IMR-90 (cell line): ENCODE measurements around the gene IRF5. TPM values are rescaled to one million over a fixed set of nuclear protein-coding genes. Genes with fewer than 3 reads are reported as not detected.

Experiments used
- ATAC-seq: fragments of 200-7000 bp; cut with Tn5 transposase; 2 replicates; pipeline ENCODE4 v1.9.1; 2020; ENCODE audit warnings: low read depth, mild to moderate bottlenecking, moderate library complexity
- BruUV-seq: library from RNA; stranded (reverse); fragments of 400-500 nt; replicated peaks from 2 replicates; lab custom pipeline; 2021; lab: Mats Ljungman, UMichigan
- CTCF ChIA-PET: fragments of 300-600 bp; formaldehyde crosslinking; extraction: SDS; loops from one replicate; lab custom pipeline; 2021; ENCODE audit warnings: antibody characterized with exemption; lab: Yijun Ruan, JAX
- POLR2A ChIA-PET: fragments of 300-600 bp; sonication (Branson Sonifier 250); formaldehyde crosslinking; loops from one replicate; lab custom pipeline; 2022; ENCODE audit warnings: antibody characterized with exemption; ENCODE audit not compliant: unreplicated experiment; lab: Charles Lee
- DNase-seq: peaks from one replicate; pipeline ENCODE4 v3.0.0; 2013
- H2AFZ ChIP-seq: replicated peaks from 2 replicates; pipeline ENCODE3; 2013; ENCODE audit warnings: low read length, mild to moderate bottlenecking; ENCODE audit not compliant: poor library complexity
- H2AK5ac ChIP-seq: 2 replicates; pipeline ENCODE4 v1.6.1; 2013; ENCODE audit warnings: low read depth, low read length, inconsistent platforms
- H2AK9ac ChIP-seq: replicated peaks from 2 replicates; pipeline ENCODE3; 2013; ENCODE audit warnings: mild to moderate bottlenecking, low read depth, low read length, moderate library complexity; ENCODE audit not compliant: poor library complexity
- H2BK120ac ChIP-seq: 2 replicates; pipeline ENCODE4 v1.6.1; 2013; ENCODE audit warnings: low read depth, low read length, inconsistent platforms
- H2BK15ac ChIP-seq: 3 replicates; pipeline ENCODE4 v1.6.1; 2013; ENCODE audit warnings: low read depth, low read length, inconsistent platforms
- H2BK20ac ChIP-seq: 2 replicates; pipeline ENCODE4 v1.6.1; 2013; ENCODE audit warnings: low read depth, mild to moderate bottlenecking, inconsistent platforms, low read length, moderate library complexity
- H2BK5ac ChIP-seq: 2 replicates; pipeline ENCODE4 v1.6.1; 2013; ENCODE audit warnings: mild to moderate bottlenecking, low read depth, low read length, inconsistent platforms; ENCODE audit not compliant: poor library complexity, severe bottlenecking
- H3K14ac ChIP-seq: replicated peaks from 2 replicates; pipeline ENCODE4 v1.6.1; 2013; ENCODE audit warnings: low read depth, low read length, inconsistent platforms
- H3K18ac ChIP-seq: 2 replicates; pipeline ENCODE4 v1.6.1; 2013; ENCODE audit warnings: low read depth, low read length, control low read depth
- H3K23ac ChIP-seq: 2 replicates; pipeline ENCODE4 v1.6.1; 2013; ENCODE audit warnings: low read depth, low read length, inconsistent platforms
- H3K27ac ChIP-seq: 2 replicates; pipeline ENCODE4 v1.5.1; 2013; ENCODE audit warnings: mild to moderate bottlenecking, control low read depth, low read length; ENCODE audit not compliant: insufficient read depth
- H3K27me3 ChIP-seq: 2 replicates; pipeline ENCODE4 v1.6.1; 2013; ENCODE audit warnings: low read length; ENCODE audit not compliant: control insufficient read depth, insufficient read depth
- H3K36me3 ChIP-seq: 2 replicates; pipeline ENCODE4 v1.6.1; 2013; ENCODE audit warnings: low read length, mixed read lengths; ENCODE audit not compliant: control insufficient read depth, insufficient read depth
- H3K4ac ChIP-seq: 2 replicates; pipeline ENCODE4 v1.6.1; 2013; ENCODE audit warnings: low read depth, low read length, inconsistent platforms
- H3K4me1 ChIP-seq: 2 replicates; pipeline ENCODE4 v1.6.1; 2013; ENCODE audit warnings: low read length, mixed read lengths; ENCODE audit not compliant: control insufficient read depth, insufficient read depth
- H3K4me2 ChIP-seq: 2 replicates; pipeline ENCODE4 v1.6.1; 2013; ENCODE audit warnings: low read depth, mild to moderate bottlenecking, control low read depth, low read length, moderate library complexity
- H3K4me3 ChIP-seq: 2 replicates; pipeline ENCODE4 v1.5.1; 2013; ENCODE audit warnings: low read depth, mild to moderate bottlenecking, control low read depth, low read length, moderate library complexity; ENCODE audit not compliant: insufficient read depth
- H3K56ac ChIP-seq: 2 replicates; pipeline ENCODE4 v1.6.1; 2013; ENCODE audit warnings: low read length, inconsistent platforms; ENCODE audit not compliant: insufficient read depth; ENCODE audit errors: extremely low read depth
- H3K79me1 ChIP-seq, 2 experiments: 2 replicates each; pipeline ENCODE4 v1.6.1; 2013; ENCODE audit warnings: low read length in 2 of 2, inconsistent platforms in 1 of 2, low read depth in 1 of 2
- H3K9ac ChIP-seq: 2 replicates; pipeline ENCODE4 v1.6.1; 2013; ENCODE audit warnings: low read depth, low read length, control low read depth
- H3K9me1 ChIP-seq: 2 replicates; pipeline ENCODE4 v1.6.1; 2013; ENCODE audit warnings: low read length, inconsistent platforms; ENCODE audit not compliant: insufficient read depth
- H3K9me3 ChIP-seq: 2 replicates; pipeline ENCODE4 v1.6.1; 2013; ENCODE audit warnings: low read length; ENCODE audit not compliant: control insufficient read depth, insufficient read depth
- H4K20me1 ChIP-seq: 2 replicates; pipeline ENCODE4 v1.6.1; 2013; ENCODE audit warnings: low read length, inconsistent platforms; ENCODE audit not compliant: insufficient read depth
- H4K5ac ChIP-seq: 2 replicates; pipeline ENCODE4 v1.6.1; 2013; ENCODE audit warnings: mild to moderate bottlenecking, low read depth, low read length, control low read depth
- H4K8ac ChIP-seq, 2 experiments: 2 replicates each; pipeline ENCODE4 v1.6.1; 2013; ENCODE audit warnings: low read depth in 2 of 2, low read length in 2 of 2, control low read depth in 1 of 2, inconsistent platforms in 1 of 2
- H4K91ac ChIP-seq: 2 replicates; pipeline ENCODE4 v1.6.1; 2013; ENCODE audit warnings: low read depth, low read length, inconsistent platforms; ENCODE audit not compliant: insufficient read depth
- BHLHE40 ChIP-seq: fragments of 150-350 bp; IDR thresholded peaks from 2 replicates; pipeline ENCODE4 v1.6.1; 2016; ENCODE audit warnings: mild to moderate bottlenecking, low read depth, low read length
- CHD1 ChIP-seq: IDR thresholded peaks from 2 replicates; pipeline ENCODE4 v1.6.1; 2012; ENCODE audit warnings: low read depth, low read length, improper control_type of control experiment
- CTCF ChIP-seq: conservative IDR thresholded peaks from 2 replicates; pipeline ENCODE4 v1.5.1; 2012; ENCODE audit warnings: mild to moderate bottlenecking, low read depth, low read length, improper control_type of control experiment
- MAZ ChIP-seq: IDR thresholded peaks from 2 replicates; pipeline ENCODE4 v1.6.1; 2012; ENCODE audit warnings: low read depth, mild to moderate bottlenecking, low read length, improper control_type of control experiment, moderate library complexity, borderline replicate concordance
- NFE2L2 ChIP-seq: fragments of 150-350 bp; IDR thresholded peaks from 2 replicates; pipeline ENCODE4 v1.6.1; 2016; ENCODE audit warnings: low read depth, mild to moderate bottlenecking, low read length
- RAD21 ChIP-seq: IDR thresholded peaks from 2 replicates; pipeline ENCODE4 v1.6.1; 2012; ENCODE audit warnings: low read length, improper control_type of control experiment
- SMC3 ChIP-seq: fragments of 150-350 bp; IDR thresholded peaks from 2 replicates; pipeline ENCODE4 v1.6.1; 2016; ENCODE audit warnings: low read depth, mild to moderate bottlenecking, antibody characterized with exemption, low read length, moderate library complexity
- USF2 ChIP-seq: fragments of 150-350 bp; IDR thresholded peaks from 2 replicates; pipeline ENCODE4 v1.6.1; 2017; ENCODE audit warnings: mild to moderate bottlenecking, antibody characterized with exemption, low read length, low read depth
- WGBS, 2 experiments: methylation state at CpG; one replicate each; pipeline versions ENCODE4 v1.1.5 to v1.1.7; 2013; ENCODE audit warnings: missing lambda C conversion rate in 2 of 2; ENCODE audit not compliant: insufficient read length in 1 of 2; ENCODE audit errors: extremely low coverage in 2 of 2; 5-methylcytosine and 5-hydroxymethylcytosine counted together
- dilution Hi-C: fragments of 300-500 bp; cut with HindIII; formaldehyde crosslinking; loops from one replicate; pipeline ENCODE4 v1.14.3; 2018; ENCODE audit warnings: low sequenced_read_pairs; ENCODE audit not compliant: unreplicated experiment
- in situ Hi-C: fragments of 300-500 bp; cut with MboI; formaldehyde crosslinking; loops from 3 replicates; pipeline ENCODE4 v1.14.3; 2019; ENCODE audit warnings: low sequenced_read_pairs, inconsistent platforms, mixed read lengths
- intact Hi-C: fragments of 100-400 bp; cut with micrococcal nuclease; formaldehyde crosslinking; loops from 2 replicates; pipeline ENCODE4 v1.10.0; 2022
- polyA plus RNA-seq, 3 experiments: library from polyadenylated mRNA; depleted of rRNA; stranded (reverse); fragments of >200 nt; gene quantifications; 2 replicates each; pipeline ENCODE4 v1.2.3, GENCODE V29; 2012; ENCODE audit warnings: low replicate concordance in 1 of 3
- total RNA-seq: library from RNA; depleted of rRNA; stranded (reverse); fragments of >200 nt; gene quantifications from 2 replicates; pipeline ENCODE4 v1.2.3, GENCODE V29; 2012

Gene IRF5
- total and polyA plus RNA-seq, 2 of the 4 experiments (the other 2 are of a cell fraction) = 0.14 to 0.18 TPM

- intact Hi-C loops = no loop called here
- in situ Hi-C loops = loop anchor here (25.0 kb wide), 1 partner anchor 427 kb away; the partner anchor contains the start of gene HILPDA
- H3K23ac ChIP-seq = no peak overlapping the region
- ChIA-PET POLR2A (no interaction called here), CTCF (no interaction called here)
- H3K79me1 ChIP-seq = no peaks in the 10 kb centered on the region
- H2AK5ac ChIP-seq = no peak overlapping the region
- H2AFZ ChIP-seq = no peak overlapping the region
- no peak overlapping the region for H4K5ac ChIP-seq
- H2BK5ac ChIP-seq = no peak overlapping the region
- H3K4me3 ChIP-seq = no peak overlapping the region
- H3K4me1 ChIP-seq = no peaks in the 10 kb centered on the region
- no TSS peak for BruUV-seq
- no peak overlapping the region for H4K8ac ChIP-seq
- no peak overlapping the region for H3K27ac ChIP-seq
- no peak overlapping the region for H3K9ac ChIP-seq
- H3K18ac ChIP-seq = no peak overlapping the region
- peaks cover 4% of the 10 kb centered on the region; the same call in 1 of the 2 replicates for H4K20me1 ChIP-seq
- no peak overlapping the region for H3K56ac ChIP-seq
- H3K9me3 ChIP-seq = no peaks in the 10 kb centered on the region
- no peak overlapping the region for H3K14ac ChIP-seq
- dilution Hi-C loops = no loop called here
- no peak overlapping the region for H2BK120ac ChIP-seq
- DNase-seq = no peak
- H3K27me3 ChIP-seq = peaks cover 19% of the 10 kb centered on the region
- H3K4me2 ChIP-seq = no peak overlapping the region
- H2BK15ac ChIP-seq = no peak overlapping the region
- no peak overlapping the region for H3K4ac ChIP-seq
- no peak overlapping the region for H4K91ac ChIP-seq
- H2AK9ac ChIP-seq = no peak overlapping the region
- H3K9me1 ChIP-seq = no peaks in the 10 kb centered on the region
- H3K36me3 ChIP-seq = no peaks in the 10 kb centered on the region
- TF ChIP-seq MAZ (no peak), NFE2L2 (no peak), CHD1 (no peak), USF2 (no peak), BHLHE40 (no peak), CTCF (no peak), SMC3 (no peak), RAD21 (no peak)
- 0% methylated on average over 1 of the region's 8 CpGs; no CpG with 5 or more reads in 1 of the 2 experiments for WGBS, 2 experiments
- ATAC-seq = no peak
- no peak overlapping the region for H2BK20ac ChIP-seq
Measured at GRCh38 chr7:128889121-128889520, 48.6 kb upstream of the IRF5 start.
